ENCODE measurements around the gene GLO1.
A peak's percentile ranks its signal among the peaks of the same experiment; 100 is the strongest.

The GLO1 gene

GRCh38 chr6:38702558-38703397 lies at the start of gene GLO1:
Gene GLO1, minus strand, starts transcription at chr6:38703145. Its CDS starts 91 bp downstream, at chr6:38703054.
- DNase-seq: peak; percentile 95 to 96

- DNase-seq: no peak
Measured at GRCh38 chr6:38750968-38751615, 48.1 kb upstream of the GLO1 start.

GRCh38 chr6:38749473-38749872 lies 46.5 kb upstream of the GLO1 start:
- no peak for DNase-seq

- DNase-seq: no peak
Measured at GRCh38 chr6:38739532-38739931, 36.6 kb upstream of the GLO1 start.

GRCh38 chr6:38738261-38738660 lies 35.3 kb upstream of the GLO1 start:
- DNase-seq: no peak

GRCh38 chr6:38736951-38737350 lies 34.0 kb upstream of the GLO1 start:
- DNase-seq: no peak

GRCh38 chr6:38730140-38730862 lies 27.4 kb upstream of the GLO1 start:
- DNase-seq: no peak

GRCh38 chr6:38728203-38728602 lies 25.3 kb upstream of the GLO1 start:
- DNase-seq: no peak

- no peak for DNase-seq
Measured at GRCh38 chr6:38725414-38726183, 22.7 kb upstream of the GLO1 start.

- DNase-seq: no peak
Measured at GRCh38 chr6:38724343-38724742, 21.4 kb upstream of the GLO1 start.

GRCh38 chr6:38723783-38724182 lies 20.8 kb upstream of the GLO1 start:
- DNase-seq: no peak

GRCh38 chr6:38722727-38723334 lies 19.9 kb upstream of the GLO1 start:
- no peak for DNase-seq

GRCh38 chr6:38722038-38722437 lies 19.1 kb upstream of the GLO1 start:
- DNase-seq: no peak

- DNase-seq: no peak
Measured at GRCh38 chr6:38720295-38720694, 17.4 kb upstream of the GLO1 start.

- no peak for DNase-seq
Measured at GRCh38 chr6:38719358-38719757, 16.4 kb upstream of the GLO1 start.

GRCh38 chr6:38716825-38717224 lies 13.9 kb upstream of the GLO1 start:
- DNase-seq: no peak

- no peak for DNase-seq
Measured at GRCh38 chr6:38715016-38715689, 12.2 kb upstream of the GLO1 start, which contains the start of gene DNAH8. Gene DNAH8, plus strand, starts transcription at chr6:38715311. Its CDS starts 7,499 bp downstream, at chr6:38722810.

GRCh38 chr6:38714239-38715015 lies 11.5 kb upstream of the GLO1 start:
- no peak for DNase-seq

GRCh38 chr6:38713812-38714211 lies 10.9 kb upstream of the GLO1 start:
- peak; percentile 12 to 15 for DNase-seq

- no peak for DNase-seq
Measured at GRCh38 chr6:38708496-38708895, 5.6 kb upstream of the GLO1 start.

- no peak for DNase-seq
Measured at GRCh38 chr6:38705924-38706323, 3.0 kb upstream of the GLO1 start.

Measured in activated CD4-positive, alpha-beta T cell treated with anti-CD3 and anti-CD28 coated beads, Interleukin-2, amount 50 U/mL, for 4 hours (primary cell).